SU-DHL-6 (cell line): ENCODE data around the gene LRCH1.

Source experiments
- EZH2phosphoT487 ChIP-seq: fragments of 200-600 bp; sonication (generic), shearing (Covaris generic); conservative IDR thresholded peaks from 2 replicates; pipeline ENCODE4 v1.6.1; 2018; ENCODE audit warnings: mild to moderate bottlenecking, antibody characterized with exemption, low read length, moderate library complexity, mixed read lengths
- TF ChIP-seq, protein P1 (sequence below): fragments of 200-600 bp; sonication (generic); IDR thresholded peaks from one replicate; pipeline ENCODE4 v1.5.1; 2017; ENCODE audit warnings: antibody characterized with exemption, mild to moderate bottlenecking, low read length, moderate library complexity; ENCODE audit not compliant: insufficient read depth, poor library complexity, severe bottlenecking

- TF ChIP-seq, protein P1, sequence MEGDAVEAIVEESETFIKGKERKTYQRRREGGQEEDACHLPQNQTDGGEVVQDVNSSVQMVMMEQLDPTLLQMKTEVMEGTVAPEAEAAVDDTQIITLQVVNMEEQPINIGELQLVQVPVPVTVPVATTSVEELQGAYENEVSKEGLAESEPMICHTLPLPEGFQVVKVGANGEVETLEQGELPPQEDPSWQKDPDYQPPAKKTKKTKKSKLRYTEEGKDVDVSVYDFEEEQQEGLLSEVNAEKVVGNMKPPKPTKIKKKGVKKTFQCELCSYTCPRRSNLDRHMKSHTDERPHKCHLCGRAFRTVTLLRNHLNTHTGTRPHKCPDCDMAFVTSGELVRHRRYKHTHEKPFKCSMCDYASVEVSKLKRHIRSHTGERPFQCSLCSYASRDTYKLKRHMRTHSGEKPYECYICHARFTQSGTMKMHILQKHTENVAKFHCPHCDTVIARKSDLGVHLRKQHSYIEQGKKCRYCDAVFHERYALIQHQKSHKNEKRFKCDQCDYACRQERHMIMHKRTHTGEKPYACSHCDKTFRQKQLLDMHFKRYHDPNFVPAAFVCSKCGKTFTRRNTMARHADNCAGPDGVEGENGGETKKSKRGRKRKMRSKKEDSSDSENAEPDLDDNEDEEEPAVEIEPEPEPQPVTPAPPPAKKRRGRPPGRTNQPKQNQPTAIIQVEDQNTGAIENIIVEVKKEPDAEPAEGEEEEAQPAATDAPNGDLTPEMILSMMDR = no peak
- no peak for TF ChIP-seq EZH2phosphoT487
Observed at GRCh38 chr13:46736541-46737310, 183.8 kb downstream of the LRCH1 start.
